ENCODE measurements around the gene CCNI2. TPM values are rescaled to one million over a fixed set of nuclear protein-coding genes. Genes with fewer than 3 reads are reported as not detected.

The CCNI2 gene
- total RNA-seq, 4 donors from 2014 or later, result not detected

GRCh38 chr5:132785365-132785764 lies 38.1 kb downstream of the CCNI2 start:
- WGBS, 2 donors, result 55 to 64% methylated on average over 5 of the region's 5 CpGs
- no peak overlapping the region for H3K27ac ChIP-seq
- no peaks in the 10 kb centered on the region for H3K9me3 ChIP-seq
- no peaks in the 10 kb centered on the region for H3K36me3 ChIP-seq
- H3K4me3 ChIP-seq, result no peak overlapping the region
- H3K4me1 ChIP-seq, result no peaks in the 10 kb centered on the region
- no peak for DNase-seq (ENCODE audit: low spot score in 2 of 2)
- TF ChIP-seq EP300 (IDR thresholded peaks at IDR 0.05) (no peak), CTCF (IDR thresholded peaks at IDR 0.05) (no peak), POLR2A (IDR thresholded peaks at IDR 0.05) (no peak)
- H3K27me3 ChIP-seq, result no peaks in the 10 kb centered on the region

GRCh38 chr5:132785864-132786263 lies 38.6 kb downstream of the CCNI2 start:
- no peak overlapping the region for H3K27ac ChIP-seq
- H3K36me3 ChIP-seq, result no peaks in the 10 kb centered on the region
- WGBS, 2 donors, result 97 to 98% methylated on average over 4 of the region's 4 CpGs
- H3K4me1 ChIP-seq, result no peaks in the 10 kb centered on the region
- DNase-seq (ENCODE audit: low spot score in 2 of 2), result no peak
- no peak overlapping the region for H3K4me3 ChIP-seq
- TF ChIP-seq POLR2A (IDR thresholded peaks at IDR 0.05), result no peak
- TF ChIP-seq CTCF (IDR thresholded peaks at IDR 0.05), result no peak
- TF ChIP-seq EP300 (IDR thresholded peaks at IDR 0.05), result no peak
- no peaks in the 10 kb centered on the region for H3K27me3 ChIP-seq
- no peaks in the 10 kb centered on the region for H3K9me3 ChIP-seq

- Histone ChIP-seq H3K4me3 (no peak overlapping the region), H3K27ac (no peak overlapping the region), H3K36me3 (no peaks in the 10 kb centered on the region), H3K27me3 (no peaks in the 10 kb centered on the region), H3K9me3 (no peaks in the 10 kb centered on the region), H3K4me1 (no peaks in the 10 kb centered on the region)
- no peak for DNase-seq (ENCODE audit: low spot score in 2 of 2)
- WGBS, 2 donors, result 94 to 95% methylated on average over 1 of the region's 1 CpG
- TF ChIP-seq EP300 (IDR thresholded peaks at IDR 0.05) (no peak), CTCF (IDR thresholded peaks at IDR 0.05) (no peak)
Observed at GRCh38 chr5:132787076-132787475, 39.9 kb downstream of the CCNI2 start.

- Histone ChIP-seq H3K27ac (no peak overlapping the region), H3K4me1 (no peaks in the 10 kb centered on the region), H3K27me3 (no peaks in the 10 kb centered on the region), H3K9me3 (no peaks in the 10 kb centered on the region), H3K36me3 (no peaks in the 10 kb centered on the region), H3K4me3 (no peak overlapping the region)
- TF ChIP-seq CTCF (IDR thresholded peaks at IDR 0.05) (no peak), EP300 (IDR thresholded peaks at IDR 0.05) (no peak), POLR2A (IDR thresholded peaks at IDR 0.05) (no peak)
- WGBS, 2 donors, result 93 to 95% methylated on average over 1 of the region's 1 CpG
- DNase-seq (ENCODE audit: low spot score in 2 of 2), result no peak
Observed at GRCh38 chr5:132788508-132788907, 41.3 kb downstream of the CCNI2 start.

- Histone ChIP-seq H3K27ac (no peak overlapping the region), H3K36me3 (no peaks in the 10 kb centered on the region), H3K27me3 (no peaks in the 10 kb centered on the region), H3K9me3 (no peaks in the 10 kb centered on the region), H3K4me3 (no peak overlapping the region), H3K4me1 (no peaks in the 10 kb centered on the region)
- 82 to 84% methylated on average over 7 to 8 of the region's 8 CpGs for whole genome bisulfite sequencing, 2 donors
- no peak for TF ChIP-seq CTCF (IDR thresholded peaks at IDR 0.05)
- TF ChIP-seq POLR2A (IDR thresholded peaks at IDR 0.05), result no peak
- no peak for TF ChIP-seq EP300 (IDR thresholded peaks at IDR 0.05)
- DNase-seq (ENCODE audit: low spot score in 2 of 2), result no peak
Observed at GRCh38 chr5:132788990-132789886, 42.0 kb downstream of the CCNI2 start.

Measured in tibial nerve (tissue), 4 donors.